Testis (tissue), 3 donors: ENCODE results near the gene AP5B1. TPM values are rescaled to one million over a fixed set of nuclear protein-coding genes. Genes with fewer than 3 reads are reported as not detected.

Source experiments
- DNase-seq: peaks from one replicate; pipeline ENCODE4 v3.0.0-alpha.2; 2019
- H3K27ac ChIP-seq, 2 donors: fragments of 200-600 bp; sonication (generic); one replicate each; pipeline ENCODE4 v1.5.1; 2019
- H3K27me3 ChIP-seq: fragments of 200-600 bp; sonication (generic); one replicate; pipeline ENCODE4 v1.5.1; 2019
- H3K36me3 ChIP-seq: fragments of 200-600 bp; sonication (generic); one replicate; pipeline ENCODE4 v1.5.1; 2017; ENCODE audit warnings: low read depth; ENCODE audit errors: missing control alignments
- H3K4me1 ChIP-seq: fragments of 200-600 bp; sonication (generic); one replicate; pipeline ENCODE4 v1.5.1; 2019
- H3K4me3 ChIP-seq, 2 donors: fragments of 200-600 bp; sonication (generic); one replicate each; pipeline ENCODE4 v1.5.1; 2017 to 2019
- H3K9me3 ChIP-seq: fragments of 200-600 bp; sonication (generic); one replicate; pipeline ENCODE4 v1.5.1; 2017
- CTCF ChIP-seq, 3 experiments: fragments of 450-650 bp in 2 of 3; fragments of 200-600 bp in 1 of 3; sonication (generic) in 1 of 3; IDR thresholded peaks; one replicate each; pipeline ENCODE4 v1.5.1; 2016 to 2019; ENCODE audit warnings: antibody characterized with exemption in 3 of 3, mild to moderate bottlenecking in 2 of 3, moderate library complexity in 1 of 3
- POLR2A ChIP-seq: fragments of 450-650 bp; IDR thresholded peaks from one replicate; pipeline ENCODE4 v1.6.1; 2017; ENCODE audit warnings: antibody characterized with exemption, mild to moderate bottlenecking, moderate library complexity
- WGBS, 2 donors: methylation state at CpG; one replicate each; pipeline ENCODE4 v1.1.5; 2018; 5-methylcytosine and 5-hydroxymethylcytosine counted together
- intact Hi-C: fragments of 100-400 bp; cut with DNase I; formaldehyde crosslinking; loops from one replicate; pipeline ENCODE4 v1.15.1; 2023; ENCODE audit warnings: low total_unique reads
- polyA plus RNA-seq: library from polyadenylated mRNA; stranded (reverse); fragments of 350-450 nt; fragmentation: Illumina TruSeq; extraction: RNeasy Lipid Tissue Mini Kit (QIAGEN cat#74804); gene quantifications from one replicate; pipeline ENCODE4 v1.2.3, GENCODE V29; 2014; ENCODE audit warnings: low read depth, low replicate concordance; ENCODE audit not compliant: insufficient read depth
- total RNA-seq, 2 donors: library from RNA; depleted of rRNA; stranded (reverse); fragments of >200 nt; gene quantifications; one replicate each; pipeline ENCODE4 v1.2.3, GENCODE V29; 2016

The AP5B1 gene
- total and polyA plus RNA-seq, 3 donors from 2014 or later = 4.5 to 14.8 (median 13.5) TPM

- intact Hi-C loops = no loop called here
- Histone ChIP-seq H3K36me3 (no peaks in the 10 kb centered on the region), H3K4me1 (no peaks in the 10 kb centered on the region), H3K9me3 (no peaks in the 10 kb centered on the region), H3K27ac (no peak overlapping the region), H3K27me3 (no peaks in the 10 kb centered on the region), H3K4me3 (no peak overlapping the region)
- no peak for TF ChIP-seq POLR2A
- TF ChIP-seq CTCF (IDR thresholded peaks at IDR 0.05) = no peak
- no peak for DNase-seq
- WGBS, 2 donors = 87 to 90% methylated on average over 24 to 42 of the region's 42 CpGs
Measured at GRCh38 chr11:65794570-65795510, 14.1 kb upstream of the AP5B1 start.

GRCh38 chr11:65793625-65794400 is 13.0 kb upstream of the AP5B1 start:
- WGBS, 2 donors = 87 to 89% methylated on average over 25 to 29 of the region's 29 CpGs
- no peak overlapping the region for H3K27ac ChIP-seq
- no peaks in the 10 kb centered on the region for H3K9me3 ChIP-seq
- intact Hi-C loops = no loop called here
- H3K36me3 ChIP-seq = no peaks in the 10 kb centered on the region
- H3K4me3 ChIP-seq = no peak overlapping the region
- H3K4me1 ChIP-seq = no peaks in the 10 kb centered on the region
- no peaks in the 10 kb centered on the region for H3K27me3 ChIP-seq
- TF ChIP-seq CTCF (IDR thresholded peaks at IDR 0.05) (no peak), POLR2A (no peak)
- DNase-seq = no peak

- TF ChIP-seq CTCF (IDR thresholded peaks at IDR 0.05) (no peak), POLR2A (no peak)
- Histone ChIP-seq H3K27me3 (no peaks in the 10 kb centered on the region), H3K4me3 (no peak overlapping the region), H3K9me3 (no peaks in the 10 kb centered on the region), H3K36me3 (no peaks in the 10 kb centered on the region), H3K4me1 (no peaks in the 10 kb centered on the region), H3K27ac (no peak overlapping the region)
- no peak for DNase-seq
- WGBS, 2 donors = 63 to 71% methylated on average over 5 to 16 of the region's 16 CpGs
- intact Hi-C loops = no loop called here
Measured at GRCh38 chr11:65793144-65793581, 12.4 kb upstream of the AP5B1 start.

- intact Hi-C loops = no loop called here
- DNase-seq = no peak
- H3K4me1 ChIP-seq = no peaks in the 10 kb centered on the region
- H3K27ac ChIP-seq = no peak overlapping the region
- H3K4me3 ChIP-seq = no peak overlapping the region
- no peaks in the 10 kb centered on the region for H3K9me3 ChIP-seq
- no peaks in the 10 kb centered on the region for H3K36me3 ChIP-seq
- TF ChIP-seq CTCF (IDR thresholded peaks at IDR 0.05) = no peak
- no peak for TF ChIP-seq POLR2A
- WGBS, 2 donors = 88 to 90% methylated on average over 9 to 15 of the region's 16 CpGs
- H3K27me3 ChIP-seq = no peaks in the 10 kb centered on the region
Measured at GRCh38 chr11:65792456-65792855, 11.7 kb upstream of the AP5B1 start.
